GM18520 (cell line): Measurements from ENCODE around the gene NUCKS1.
A peak's percentile ranks its signal among the peaks of the same experiment; 100 is the strongest.

Source experiments
- ATAC-seq: cut with Tn5 transposase; IDR thresholded peaks from one replicate; pipeline ENCODE4 v1.9.1; 2021; ENCODE audit not compliant: unreplicated experiment

The NUCKS1 gene

GRCh38 chr1:205772607-205773032 is 22.6 kb upstream of the NUCKS1 start:
- no peak for ATAC-seq

GRCh38 chr1:205770618-205771017 is 20.6 kb upstream of the NUCKS1 start:
- ATAC-seq, result no peak

- no peak for ATAC-seq
Observed at GRCh38 chr1:205769641-205770365, 19.8 kb upstream of the NUCKS1 start.

GRCh38 chr1:205767248-205767647 is 17.3 kb upstream of the NUCKS1 start:
- ATAC-seq, result no peak

GRCh38 chr1:205766570-205766969 is 16.6 kb upstream of the NUCKS1 start:
- ATAC-seq, result no peak

- ATAC-seq, result no peak
Observed at GRCh38 chr1:205766038-205766437, 16.1 kb upstream of the NUCKS1 start.

- ATAC-seq, result no peak
Observed at GRCh38 chr1:205764578-205764977, 14.6 kb upstream of the NUCKS1 start.

- ATAC-seq, result no peak
Observed at GRCh38 chr1:205763980-205764379, 14.0 kb upstream of the NUCKS1 start.

- ATAC-seq, result no peak
Observed at GRCh38 chr1:205760606-205761005, 10.6 kb upstream of the NUCKS1 start.

GRCh38 chr1:205756552-205756951 is 6.6 kb upstream of the NUCKS1 start:
- ATAC-seq, result no peak

GRCh38 chr1:205754857-205755256 is 4.9 kb upstream of the NUCKS1 start:
- no peak for ATAC-seq

GRCh38 chr1:205751036-205751651 is 1.2 kb upstream of the NUCKS1 start:
- no peak for ATAC-seq

- ATAC-seq, result peak; percentile 69
Observed at GRCh38 chr1:205749234-205750137, 496 bp downstream of the NUCKS1 start.

- no peak for ATAC-seq
Observed at GRCh38 chr1:205748403-205749233, 1.4 kb downstream of the NUCKS1 start.

- no peak for ATAC-seq
Observed at GRCh38 chr1:205746757-205747412, 3.1 kb downstream of the NUCKS1 start.

GRCh38 chr1:205744403-205744802 is 5.6 kb downstream of the NUCKS1 start:
- ATAC-seq, result no peak

GRCh38 chr1:205743977-205744376 is 6.0 kb downstream of the NUCKS1 start:
- no peak for ATAC-seq

GRCh38 chr1:205741681-205742080 is 8.3 kb downstream of the NUCKS1 start:
- no peak for ATAC-seq

- no peak for ATAC-seq
Observed at GRCh38 chr1:205739348-205740160, 10.4 kb downstream of the NUCKS1 start.
